ENCODE measurements around the gene PPP2R2C.

Gene PPP2R2C

DNA sequence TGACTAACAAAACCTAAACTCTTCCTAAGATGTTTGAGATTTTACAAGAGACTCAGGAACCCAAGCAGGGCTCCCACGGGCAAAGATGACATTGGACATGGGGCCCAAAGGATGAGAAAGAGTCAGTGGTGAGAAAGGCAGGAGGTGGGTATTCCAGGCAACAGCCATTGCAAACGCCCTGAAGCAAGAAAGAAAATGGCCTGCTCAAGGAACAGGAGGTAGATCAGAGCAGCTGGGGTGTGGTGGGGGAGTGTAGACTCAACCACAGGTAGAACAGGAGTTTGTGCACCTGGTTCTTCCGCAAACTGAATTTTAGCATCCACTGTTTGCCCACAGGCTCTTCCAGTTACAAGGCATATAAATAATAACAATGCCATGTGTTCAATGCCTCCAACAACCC is 3.3 kb downstream of the PPP2R2C start:
- H3K36me3 ChIP-seq, result no peaks in the 10 kb centered on the region
- H3K27me3 ChIP-seq, result peaks cover 35% of the 10 kb centered on the region
- no peaks in the 10 kb centered on the region for H3K4me1 ChIP-seq
- no peak for TF ChIP-seq CTCF (IDR thresholded peaks at IDR 0.05; ENCODE audit: low read depth, low read length)
- H3K4me3 ChIP-seq (ENCODE audit: low read depth, low read length), result no peak overlapping the region
- no peak for DNase-seq
- H3K9me3 ChIP-seq, result no peaks in the 10 kb centered on the region

DNA sequence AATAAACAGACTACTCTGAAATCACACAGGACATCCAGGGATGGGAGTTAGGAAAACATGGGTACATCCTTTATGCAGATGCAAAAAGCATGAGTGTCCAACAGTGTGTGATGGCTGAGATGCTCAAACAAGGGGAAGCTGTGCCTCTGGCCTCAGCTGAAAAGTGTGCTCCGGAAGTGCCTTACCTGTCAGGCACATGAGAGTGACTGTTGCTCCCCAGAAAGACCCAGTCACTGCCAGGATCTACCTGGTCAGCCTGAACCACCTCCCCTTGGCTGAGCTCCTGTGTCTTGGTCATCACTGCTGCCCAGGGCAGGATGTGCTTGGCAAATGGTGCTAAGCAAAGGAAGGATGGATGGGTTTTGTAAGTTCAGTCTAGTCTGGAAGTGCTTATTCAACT is 4.0 kb downstream of the PPP2R2C start:
- no peak for DNase-seq
- Histone ChIP-seq H3K4me1 (no peaks in the 10 kb centered on the region), H3K27me3 (peaks cover 30% of the 10 kb centered on the region), H3K36me3 (no peaks in the 10 kb centered on the region), H3K9me3 (no peaks in the 10 kb centered on the region), H3K4me3 (ENCODE audit: low read depth, low read length) (no peak overlapping the region)
- TF ChIP-seq CTCF (IDR thresholded peaks at IDR 0.05; ENCODE audit: low read depth, low read length), result no peak

DNA sequence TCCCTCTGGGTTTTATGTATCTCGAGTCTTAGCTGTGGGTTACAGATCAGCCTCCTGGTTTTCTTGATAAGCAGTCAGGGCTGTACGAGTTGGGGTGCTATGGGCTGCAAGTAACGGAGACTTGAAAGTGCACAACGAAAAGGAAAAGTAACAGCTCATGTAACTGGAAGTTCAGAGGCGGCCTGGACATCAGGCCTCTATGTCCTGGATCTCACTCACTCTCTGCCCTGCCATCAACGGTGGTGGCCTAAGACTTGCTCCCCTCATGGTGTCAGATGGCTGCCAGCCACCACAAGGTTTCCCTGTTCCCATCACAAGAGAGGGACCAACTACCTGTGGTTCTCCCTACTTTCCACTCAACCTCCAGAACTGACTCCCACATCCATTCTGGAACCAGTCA is 4.8 kb downstream of the PPP2R2C start:
- H3K4me1 ChIP-seq, result no peaks in the 10 kb centered on the region
- no peak for DNase-seq
- H3K9me3 ChIP-seq, result no peaks in the 10 kb centered on the region
- H3K36me3 ChIP-seq, result no peaks in the 10 kb centered on the region
- peaks cover 23% of the 10 kb centered on the region for H3K27me3 ChIP-seq
- H3K4me3 ChIP-seq (ENCODE audit: low read depth, low read length), result no peak overlapping the region
- TF ChIP-seq CTCF (IDR thresholded peaks at IDR 0.05; ENCODE audit: low read depth, low read length), result no peak

- no peak for DNase-seq
- Histone ChIP-seq H3K36me3 (no peaks in the 10 kb centered on the region), H3K27me3 (peaks cover 21% of the 10 kb centered on the region), H3K9me3 (no peaks in the 10 kb centered on the region), H3K4me1 (no peaks in the 10 kb centered on the region), H3K4me3 (ENCODE audit: low read depth, low read length) (no peak overlapping the region)
- TF ChIP-seq CTCF (IDR thresholded peaks at IDR 0.05; ENCODE audit: low read depth, low read length), result no peak
Measured at GRCh38 chr4:6466756-6467381, 5.5 kb downstream of the PPP2R2C start.

GRCh38 chr4:6465955-6466354 is 6.5 kb downstream of the PPP2R2C start:
- no peaks in the 10 kb centered on the region for H3K36me3 ChIP-seq
- no peak overlapping the region for H3K4me3 ChIP-seq (ENCODE audit: low read depth, low read length)
- DNase-seq, result no peak
- H3K27me3 ChIP-seq, result peaks cover 13% of the 10 kb centered on the region
- no peaks in the 10 kb centered on the region for H3K4me1 ChIP-seq
- no peaks in the 10 kb centered on the region for H3K9me3 ChIP-seq
- TF ChIP-seq CTCF (IDR thresholded peaks at IDR 0.05; ENCODE audit: low read depth, low read length), result no peak

- Histone ChIP-seq H3K9me3 (no peaks in the 10 kb centered on the region), H3K4me1 (no peaks in the 10 kb centered on the region), H3K36me3 (no peaks in the 10 kb centered on the region), H3K4me3 (ENCODE audit: low read depth, low read length) (no peak overlapping the region), H3K27me3 (peaks cover 4% of the 10 kb centered on the region)
- no peak for TF ChIP-seq CTCF (IDR thresholded peaks at IDR 0.05; ENCODE audit: low read depth, low read length)
- no peak for DNase-seq
Measured at GRCh38 chr4:6464842-6465588, 7.4 kb downstream of the PPP2R2C start.
